Naive B cell (primary cell): Measurements from ENCODE around the gene FGFR1OP2. TPM values are rescaled to one million over a fixed set of nuclear protein-coding genes. Genes with fewer than 3 reads are reported as not detected.
"Not testable (repeated sequence)": the region's sequence is repeated elsewhere in the genome, so short reads cannot be mapped to it uniquely, and the experiment has no call there.

Source experiments
- ATAC-seq, 2 donors: fragments of 150-1000 bp; cut with Tn5 transposase; 2 replicates each; pipeline ENCODE4 v1.10.0; 2021; ENCODE audit warnings: low read depth in 2 of 2, mild to moderate bottlenecking in 2 of 2, moderate library complexity in 2 of 2
- DNase-seq: peaks from one replicate; pipeline ENCODE4 v3.0.0; 2022
- H3K27ac Mint-ChIP-seq, 6 donors: one replicate each; pipeline ENCODE4 v1.8.0; 2020 to 2022; ENCODE audit warnings: mild to moderate bottlenecking in 6 of 6, mixed read lengths in 6 of 6, moderate library complexity in 5 of 6, inconsistent platforms in 2 of 6
- H3K27me3 Mint-ChIP-seq, 3 donors: one replicate each; pipeline ENCODE4 v1.8.0; 2021 to 2022; ENCODE audit warnings: mixed read lengths in 3 of 3, mild to moderate bottlenecking in 1 of 3
- H3K36me3 Mint-ChIP-seq, 2 donors: one replicate each; pipeline ENCODE4 v1.8.0; 2020 to 2022; ENCODE audit warnings: mixed read lengths in 2 of 2, inconsistent platforms in 1 of 2, mild to moderate bottlenecking in 1 of 2
- H3K4me1 Mint-ChIP-seq, 3 donors: one replicate each; pipeline ENCODE4 v1.8.0; 2020 to 2022; ENCODE audit warnings: mixed read lengths in 3 of 3, inconsistent platforms in 1 of 3, mild to moderate bottlenecking in 1 of 3, moderate library complexity in 1 of 3
- H3K4me3 Mint-ChIP-seq, 8 donors: one replicate each; pipeline ENCODE4 v1.8.0; 2020 to 2022; ENCODE audit warnings: mild to moderate bottlenecking in 8 of 8, mixed read lengths in 8 of 8, moderate library complexity in 8 of 8, inconsistent platforms in 2 of 8
- H3K9me3 Mint-ChIP-seq, 7 donors: one replicate each; pipeline ENCODE4 v1.8.0; 2020 to 2022; ENCODE audit warnings: mixed read lengths in 7 of 7, mild to moderate bottlenecking in 5 of 7, inconsistent platforms in 2 of 7, moderate library complexity in 1 of 7
- polyA plus RNA-seq, 6 donors: library from polyadenylated mRNA; unstranded; fragments of 300-500 nt; fragmentation: Illumina TruSeq; gene quantifications; one replicate each; pipeline ENCODE4 v1.2.3, GENCODE V29; 2021; ENCODE audit warnings: low read depth in 6 of 6

FGFR1OP2 gene
- polyA plus RNA-seq, result 10 to 100 TPM; 54.2 to 68.4 (median 59.5) TPM

DNA sequence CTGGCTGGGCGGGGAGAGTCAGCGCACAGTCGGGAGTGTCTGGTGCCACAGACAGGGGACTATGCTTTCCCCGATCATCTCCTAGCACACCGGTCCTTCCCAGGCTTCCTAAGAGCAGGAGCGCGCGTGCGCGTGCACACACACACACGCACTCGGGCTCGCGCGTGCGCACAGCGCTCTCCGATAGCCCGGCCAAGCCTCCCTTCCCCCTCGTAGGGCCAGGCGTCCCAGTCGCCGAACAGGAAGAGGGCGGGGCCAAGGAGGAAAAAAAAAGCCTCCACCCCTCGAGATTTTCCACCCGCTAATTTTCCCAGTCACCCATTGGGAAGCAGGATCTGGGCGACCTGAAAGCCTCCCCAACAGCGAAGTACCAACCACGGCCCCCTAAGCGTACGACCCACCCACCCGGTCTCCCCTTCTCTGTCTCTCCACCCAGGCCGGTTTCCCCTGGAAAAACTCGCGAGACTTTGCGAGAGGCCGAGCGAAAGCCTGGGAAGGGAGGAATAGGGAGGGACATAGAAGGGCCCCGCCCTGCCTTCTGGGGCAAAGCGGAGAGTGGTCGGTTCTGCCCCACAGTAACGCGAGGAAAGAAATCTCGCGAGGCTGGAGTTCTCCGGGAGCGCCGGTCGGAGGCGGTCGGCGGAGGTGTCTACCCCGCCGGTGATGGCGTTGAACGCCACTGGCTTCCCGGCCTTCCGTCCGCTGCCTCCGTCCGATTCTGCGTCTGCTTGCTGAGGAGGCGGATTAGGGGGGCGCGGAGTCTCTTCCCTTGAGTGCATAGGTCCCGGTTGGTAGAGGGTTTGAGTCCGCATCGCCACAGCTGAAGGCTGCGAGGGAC is at the start of gene FGFR1OP2, which contains the start of gene INTS13:
Gene FGFR1OP2, plus strand, starts transcription at position 608 of the 838 bp plus-strand sequence. CDS start 15,689 bp downstream, outside the sequence.
Gene INTS13, minus strand, starts transcription at position 119 of the 838 bp plus-strand sequence. CDS start 1,178 bp downstream, outside the sequence.
- Mint-ChIP-seq H3K9me3 (no peaks in the 10 kb centered on the region), H3K27ac (peak within 1 kb of the TSS; percentile 92 to 99 (median 99)), H3K27me3 (no peaks in the 10 kb centered on the region), H3K4me1 (peaks cover 45 to 82% (median 72%) of the 10 kb centered on the region in 3 donors), H3K36me3 (peaks cover 0 to 17% of the 10 kb centered on the region in 2 donors), H3K4me3 (peak within 1 kb of the TSS; percentile 90 to 100 (median 98))
- DNase-seq (peak; percentile 92), ATAC-seq (peak; percentile 90 to 91)

DNA sequence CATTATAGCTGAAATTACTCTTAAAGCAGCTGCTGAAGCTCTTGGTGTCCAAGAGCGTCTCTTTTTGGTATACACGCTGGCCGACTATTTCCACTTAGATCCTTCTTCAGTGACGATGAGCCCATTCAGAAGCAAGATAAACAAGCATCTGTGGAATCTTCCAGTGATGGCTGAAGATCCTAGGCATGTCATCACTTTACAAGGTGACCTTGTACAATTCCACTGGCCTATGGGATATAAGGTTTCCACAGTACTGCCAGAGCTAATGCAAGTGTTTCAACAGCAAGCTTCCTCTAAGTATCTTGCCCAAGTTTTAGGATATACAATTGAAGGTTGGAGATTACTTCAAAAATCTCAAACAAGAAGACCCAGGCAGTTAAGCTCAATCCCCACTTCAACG is 47.5 kb upstream of the FGFR1OP2 start:
- peaks cover 0 to 2% (median 0%) of the 10 kb centered on the region in 7 donors for H3K9me3 Mint-ChIP-seq
- no peak overlapping the region for H3K4me3 Mint-ChIP-seq
- H3K27me3 Mint-ChIP-seq, result no peaks in the 10 kb centered on the region
- H3K4me1 Mint-ChIP-seq, result no peaks in the 10 kb centered on the region
- peak overlapping the region in 1 of 6 donors; percentile 12 for H3K27ac Mint-ChIP-seq
- ATAC-seq (no peak), DNase-seq (no peak)
- no peaks in the 10 kb centered on the region for H3K36me3 Mint-ChIP-seq

DNA sequence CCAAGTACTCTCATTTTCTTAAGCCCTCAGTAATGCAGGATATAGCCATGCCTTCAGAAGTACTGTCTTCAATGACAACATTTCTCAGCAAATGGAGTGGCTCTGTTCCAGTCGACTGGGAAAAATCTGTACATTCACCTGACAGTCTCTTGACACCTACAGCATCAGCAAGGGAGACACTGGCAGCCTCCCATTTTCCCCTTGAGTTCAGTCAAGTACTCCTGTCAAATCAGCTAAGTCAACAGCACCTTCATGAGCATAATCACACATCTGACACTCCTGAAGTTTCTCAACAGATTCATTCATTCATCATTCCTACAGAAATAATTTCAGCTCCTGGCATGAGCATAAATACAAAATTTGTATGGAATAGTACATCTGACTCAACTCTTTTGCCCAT is 46.6 kb upstream of the FGFR1OP2 start:
- peak overlapping the region in 1 of 6 donors; percentile 55 for H3K27ac Mint-ChIP-seq
- no peak for ATAC-seq

DNA sequence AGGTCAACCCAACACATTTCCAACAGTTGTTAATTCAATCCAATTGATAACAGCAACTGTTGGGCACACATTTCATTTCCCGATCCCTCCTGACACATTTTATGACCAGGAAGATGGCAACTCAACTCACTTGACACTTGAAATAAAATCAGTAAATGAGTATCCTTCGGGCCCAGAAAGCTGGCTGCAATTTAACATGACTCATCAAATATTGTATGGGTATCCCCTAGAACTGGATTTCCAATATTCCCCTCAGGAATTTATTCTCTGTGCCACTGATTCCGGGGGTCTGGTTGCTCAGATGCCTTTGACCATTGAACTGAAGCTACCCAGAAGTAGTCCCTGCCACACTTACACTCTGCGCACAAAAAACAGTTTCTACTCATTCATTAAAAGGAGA is 42.6 kb upstream of the FGFR1OP2 start:
- H3K27me3 Mint-ChIP-seq, result no peaks in the 10 kb centered on the region
- H3K27ac Mint-ChIP-seq, result no peak overlapping the region
- no peak overlapping the region for H3K4me3 Mint-ChIP-seq
- H3K9me3 Mint-ChIP-seq, result peaks cover 0 to 3% (median 0%) of the 10 kb centered on the region in 7 donors
- H3K4me1 Mint-ChIP-seq, result no peaks in the 10 kb centered on the region
- peaks cover 9 to 12% of the 10 kb centered on the region in 2 donors for H3K36me3 Mint-ChIP-seq
- ATAC-seq (no peak), DNase-seq (no peak)

More for the DNA sequence above, 46.6 kb upstream of the FGFR1OP2 start:
- no peaks in the 10 kb centered on the region for H3K4me1 Mint-ChIP-seq
- no peaks in the 10 kb centered on the region for H3K36me3 Mint-ChIP-seq
- no peak for DNase-seq
- H3K27me3 Mint-ChIP-seq, result no peaks in the 10 kb centered on the region
- H3K9me3 Mint-ChIP-seq, result peaks cover 0 to 2% (median 0%) of the 10 kb centered on the region in 7 donors
- H3K4me3 Mint-ChIP-seq, result no peak overlapping the region

DNA sequence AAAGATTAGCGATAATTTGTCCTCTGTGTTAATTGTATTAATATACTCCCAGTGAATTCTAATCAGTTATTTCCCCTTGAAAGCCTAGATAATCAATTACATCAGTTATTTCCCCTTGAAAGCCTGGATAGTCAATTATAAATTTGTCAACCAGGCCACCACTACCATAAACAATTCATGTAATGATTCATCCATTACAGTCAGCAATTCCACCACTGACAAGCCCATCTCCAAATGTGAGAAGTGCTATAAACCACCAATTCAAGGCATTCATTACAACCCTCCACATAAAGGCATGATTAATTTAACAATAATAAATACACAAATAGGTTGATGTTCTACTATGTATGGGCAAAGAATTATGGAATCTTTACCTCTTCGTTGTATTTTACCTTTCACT is 41.4 kb upstream of the FGFR1OP2 start:
- H3K27ac Mint-ChIP-seq, result no peak overlapping the region
- H3K9me3 Mint-ChIP-seq, result peaks cover 0 to 3% (median 1%) of the 10 kb centered on the region in 7 donors
- H3K4me1 Mint-ChIP-seq, result no peaks in the 10 kb centered on the region
- H3K27me3 Mint-ChIP-seq, result no peaks in the 10 kb centered on the region
- DNase-seq, result no peak
- peaks cover 17 to 24% of the 10 kb centered on the region in 2 donors for H3K36me3 Mint-ChIP-seq
- no peak for ATAC-seq
- no peak overlapping the region for H3K4me3 Mint-ChIP-seq

DNA sequence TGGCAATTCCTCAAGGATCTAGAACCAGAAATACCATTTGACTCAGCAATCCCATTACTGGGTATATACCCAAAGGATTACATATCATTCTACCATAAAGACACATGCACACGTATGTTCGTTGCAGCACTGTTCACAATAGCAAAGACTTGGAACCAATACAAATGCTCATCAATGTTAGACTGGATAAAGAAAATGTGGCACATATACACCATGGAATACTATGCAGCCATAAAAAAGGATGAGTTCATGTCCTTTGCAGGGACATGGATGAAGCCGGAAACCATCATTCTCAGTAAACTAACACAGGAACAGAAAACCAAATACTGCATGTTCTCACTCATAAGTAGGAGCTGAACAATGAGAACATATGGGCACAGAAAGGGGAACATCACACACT is 34.9 kb upstream of the FGFR1OP2 start:
- H3K27ac Mint-ChIP-seq, H3K27me3 Mint-ChIP-seq, DNase-seq, ATAC-seq, H3K4me1 Mint-ChIP-seq, H3K4me3 Mint-ChIP-seq: not testable (repeated sequence)
- peaks cover 0 to 10% (median 9%) of the 10 kb centered on the region in 7 donors for H3K9me3 Mint-ChIP-seq
- peaks cover 32 to 48% of the 10 kb centered on the region in 2 donors for H3K36me3 Mint-ChIP-seq

DNA sequence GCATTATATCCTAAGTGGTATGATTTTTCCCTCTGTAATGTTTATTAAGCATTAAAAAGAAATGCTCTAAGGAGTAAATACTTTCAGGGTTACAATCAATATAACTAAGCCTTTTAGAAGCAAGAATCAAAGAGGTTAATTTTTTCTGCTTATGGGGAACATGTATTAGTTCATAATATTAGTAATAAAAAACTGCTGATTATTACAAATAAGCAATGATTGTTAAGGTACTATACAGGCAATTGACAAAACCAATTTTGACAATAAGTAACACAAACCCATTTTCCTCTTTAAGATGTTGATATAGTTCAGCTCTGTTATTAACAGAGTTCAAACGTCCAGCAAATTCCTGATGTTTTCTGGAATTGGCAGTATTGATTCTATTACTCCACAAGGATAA is 32.2 kb upstream of the FGFR1OP2 start:
- peaks cover 0 to 10% (median 7%) of the 10 kb centered on the region in 7 donors for H3K9me3 Mint-ChIP-seq
- H3K27ac Mint-ChIP-seq, result no peak overlapping the region

DNA sequence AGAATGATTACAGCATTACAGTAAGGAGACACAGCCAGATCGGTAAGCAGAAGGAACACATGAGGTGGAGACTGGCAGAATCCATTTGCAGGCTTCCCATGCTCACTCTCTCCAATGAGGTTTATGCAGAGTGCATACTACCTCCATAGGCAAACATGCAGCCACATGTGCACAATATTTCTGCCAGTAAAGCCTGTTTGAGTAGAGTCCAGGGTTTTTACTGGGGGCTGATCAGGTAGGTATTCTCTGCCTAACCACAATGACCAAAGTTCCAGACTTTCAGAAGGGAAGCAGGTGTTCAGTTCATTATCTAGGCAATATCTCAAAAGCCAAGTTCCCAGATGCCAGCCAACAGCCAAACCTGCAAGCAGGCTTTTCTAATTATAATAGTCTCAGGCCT is 31.6 kb upstream of the FGFR1OP2 start:
- ATAC-seq, result no peak
- H3K9me3 Mint-ChIP-seq, result peaks cover 0 to 10% (median 7%) of the 10 kb centered on the region in 7 donors
- H3K27ac Mint-ChIP-seq, result peak overlapping the region in 1 of 6 donors; percentile 2
- peaks cover 0 to 6% (median 4%) of the 10 kb centered on the region in 3 donors for H3K4me1 Mint-ChIP-seq
- no peak for DNase-seq
- H3K4me3 Mint-ChIP-seq, result no peak overlapping the region
- no peaks in the 10 kb centered on the region for H3K27me3 Mint-ChIP-seq
- H3K36me3 Mint-ChIP-seq, result peaks cover 26 to 33% of the 10 kb centered on the region in 2 donors

More for the DNA sequence above, 32.2 kb upstream of the FGFR1OP2 start:
- no peak for ATAC-seq
- no peak overlapping the region for H3K4me3 Mint-ChIP-seq
- H3K27me3 Mint-ChIP-seq, result no peaks in the 10 kb centered on the region
- peaks cover 0 to 6% (median 4%) of the 10 kb centered on the region in 3 donors for H3K4me1 Mint-ChIP-seq
- no peak for DNase-seq
- H3K36me3 Mint-ChIP-seq, result peaks cover 26 to 39% of the 10 kb centered on the region in 2 donors

DNA sequence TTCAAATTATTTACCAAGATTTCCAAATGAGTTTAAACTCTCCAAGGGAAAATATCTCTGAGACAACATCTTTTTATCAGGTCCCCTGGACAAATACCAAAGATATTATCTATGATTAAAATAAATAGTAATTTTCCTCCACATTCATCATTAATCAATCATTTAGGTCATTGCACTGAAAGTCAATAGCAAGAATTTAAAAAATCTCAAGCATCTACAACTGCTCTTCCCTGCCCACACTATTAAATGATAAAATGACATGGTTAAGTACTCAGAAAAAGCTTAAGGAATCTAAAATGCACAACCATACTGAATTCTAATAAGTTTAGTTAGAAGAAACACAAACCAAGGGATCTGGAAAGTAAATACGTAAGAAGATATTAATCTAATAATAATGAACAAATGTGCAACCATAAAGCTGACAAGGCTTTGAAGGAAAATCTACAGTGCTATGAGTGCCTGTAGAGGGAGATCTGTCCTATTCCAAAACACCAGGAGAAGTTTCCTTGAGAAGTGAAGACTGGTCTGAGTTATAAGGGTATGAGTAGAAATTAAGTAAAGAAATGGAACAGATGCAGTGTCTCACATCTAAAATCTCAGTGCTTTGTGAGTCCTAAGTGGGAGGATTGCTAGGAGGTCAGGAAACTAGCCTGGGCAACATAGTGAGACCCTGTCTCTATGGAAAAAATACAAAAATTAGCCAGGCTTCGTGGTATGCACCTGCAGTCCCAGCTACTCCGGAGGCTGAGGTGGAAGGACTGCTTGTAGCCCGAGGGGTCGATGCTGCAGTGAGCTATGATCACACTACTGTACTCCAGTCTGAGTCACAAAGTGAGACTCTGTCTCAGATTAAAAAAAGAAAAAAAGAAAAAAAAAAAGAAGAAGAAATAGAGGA is 19.7 kb upstream of the FGFR1OP2 start:
- H3K9me3 Mint-ChIP-seq, result no peaks in the 10 kb centered on the region
- H3K36me3 Mint-ChIP-seq, result peaks cover 2 to 25% of the 10 kb centered on the region in 2 donors
- peak overlapping the region in 3 of 6 donors; percentile 15 to 45 (median 45) for H3K27ac Mint-ChIP-seq
- H3K4me1 Mint-ChIP-seq, result no peaks in the 10 kb centered on the region
- no peak overlapping the region for H3K4me3 Mint-ChIP-seq
- DNase-seq (no peak), ATAC-seq (no peak)
- H3K27me3 Mint-ChIP-seq, result no peaks in the 10 kb centered on the region

DNA sequence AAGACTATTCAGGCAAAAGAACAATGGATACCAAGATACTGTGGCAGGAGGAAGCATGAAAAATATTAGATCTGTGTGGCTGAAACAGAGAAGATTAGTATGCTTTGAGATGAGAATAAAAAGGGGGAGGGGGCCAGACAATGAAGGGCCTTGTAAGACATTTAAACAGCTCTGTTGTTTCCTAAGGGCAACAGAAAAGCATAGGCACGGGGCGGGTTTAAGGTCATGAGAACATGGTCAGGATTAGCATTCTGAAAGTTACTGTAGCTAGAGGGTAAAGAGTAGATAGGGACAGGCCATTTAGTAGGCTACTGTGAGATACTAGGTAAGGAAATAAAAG is 19.1 kb upstream of the FGFR1OP2 start:
- Mint-ChIP-seq H3K27ac (peak overlapping the region in 3 of 6 donors; percentile 15 to 45 (median 45)), H3K27me3 (no peaks in the 10 kb centered on the region), H3K9me3 (no peaks in the 10 kb centered on the region), H3K36me3 (peaks cover 0 to 24% of the 10 kb centered on the region in 2 donors), H3K4me1 (no peaks in the 10 kb centered on the region), H3K4me3 (no peak overlapping the region)
- ATAC-seq, result no peak
- no peak for DNase-seq

DNA sequence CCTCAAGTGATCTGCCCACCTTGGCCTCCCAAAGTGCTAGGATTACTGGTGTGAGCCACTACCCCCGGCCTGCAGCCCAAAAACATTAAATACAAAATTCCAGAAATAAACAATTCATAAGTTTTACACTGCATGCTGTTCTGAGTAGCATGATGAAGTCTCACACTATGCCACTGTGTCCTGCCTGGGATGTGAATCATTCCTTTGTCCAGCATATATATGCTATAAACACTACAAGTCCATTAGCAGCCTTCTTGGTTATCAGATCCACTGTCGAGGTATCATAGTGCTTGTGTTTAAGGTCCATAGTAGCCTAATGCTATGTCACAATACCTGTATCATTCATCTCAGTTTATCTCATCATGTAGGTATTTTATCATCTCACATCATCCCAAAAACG is 16.4 kb upstream of the FGFR1OP2 start:
- peak overlapping the region in 1 of 6 donors; percentile 76 for H3K27ac Mint-ChIP-seq
- no peak for DNase-seq

DNA sequence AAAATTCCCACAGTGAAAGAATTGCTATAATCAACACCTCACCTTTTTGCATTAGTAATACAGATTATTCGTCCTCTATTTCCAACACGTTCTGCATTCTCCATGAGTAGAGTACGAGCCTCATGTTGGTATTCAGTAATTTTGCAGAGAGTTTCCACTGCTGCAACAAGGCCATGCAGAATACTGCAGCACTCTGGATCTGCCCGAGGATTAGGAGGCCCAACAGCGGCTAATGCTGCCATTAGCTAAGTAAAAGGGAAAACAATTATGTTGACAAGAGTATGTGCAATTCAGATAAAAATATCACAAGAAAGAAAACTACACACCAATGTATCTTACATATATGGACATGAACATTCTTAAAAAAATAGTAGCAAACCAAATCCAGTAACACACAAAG is 9.6 kb upstream of the FGFR1OP2 start:
- no peak overlapping the region for H3K4me3 Mint-ChIP-seq
- H3K27ac Mint-ChIP-seq, result no peak overlapping the region
- H3K9me3 Mint-ChIP-seq, result no peaks in the 10 kb centered on the region
- H3K27me3 Mint-ChIP-seq, result no peaks in the 10 kb centered on the region
- peaks cover 15 to 16% of the 10 kb centered on the region in 2 donors for H3K36me3 Mint-ChIP-seq
- ATAC-seq, result no peak
- DNase-seq, result no peak
- peaks cover 8 to 15% (median 15%) of the 10 kb centered on the region in 3 donors for H3K4me1 Mint-ChIP-seq

More for the DNA sequence above, 16.4 kb upstream of the FGFR1OP2 start:
- H3K4me3 Mint-ChIP-seq, result no peak overlapping the region
- no peak for ATAC-seq
- H3K9me3 Mint-ChIP-seq, result no peaks in the 10 kb centered on the region
- peaks cover 0 to 9% of the 10 kb centered on the region in 2 donors for H3K36me3 Mint-ChIP-seq
- no peaks in the 10 kb centered on the region for H3K27me3 Mint-ChIP-seq
- no peaks in the 10 kb centered on the region for H3K4me1 Mint-ChIP-seq

DNA sequence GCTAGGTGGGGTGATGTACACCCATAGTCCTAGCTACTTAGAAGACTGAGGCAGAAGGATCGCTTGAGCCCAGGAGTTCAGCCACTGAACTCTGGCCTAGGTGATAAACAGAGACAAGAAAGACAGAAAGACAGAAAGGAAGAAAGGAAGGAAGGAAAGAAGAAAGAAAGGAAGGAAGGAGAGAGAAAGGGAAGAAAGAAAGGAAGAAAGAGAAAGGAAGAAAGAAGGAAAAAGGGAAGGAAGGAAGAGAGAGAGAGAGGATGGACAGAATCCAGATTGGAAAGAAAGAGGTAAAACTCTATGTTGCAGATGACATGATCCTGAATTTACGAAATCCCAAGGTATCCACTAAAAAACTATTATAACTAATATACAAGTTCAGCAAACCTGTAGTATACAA is 8.7 kb upstream of the FGFR1OP2 start:
- Mint-ChIP-seq H3K4me3 (peak overlapping the region in 1 of 8 donors; percentile 82), H3K27ac (peak overlapping the region in 1 of 6 donors; percentile 34), H3K9me3 (no peaks in the 10 kb centered on the region), H3K4me1 (peaks cover 10 to 18% (median 17%) of the 10 kb centered on the region in 3 donors), H3K36me3 (peaks cover 16% of the 10 kb centered on the region in 2 donors), H3K27me3 (no peaks in the 10 kb centered on the region)
- ATAC-seq (no peak), DNase-seq (no peak)
